Measurements from ENCODE around the gene OR10H5.
"Not testable (repeated sequence)": the region's sequence is repeated elsewhere in the genome, so short reads cannot be mapped to it uniquely, and the experiment has no call there.

Gene OR10H5

GRCh38 chr19:15813916-15814315, 26.5 kb downstream of the OR10H5 start:
- H3K9me3 ChIP-seq (ENCODE audit: control insufficient read depth, insufficient read depth, low read length) = no peaks in the 10 kb centered on the region
- no peak overlapping the region for H3K4me3 ChIP-seq (ENCODE audit: low read depth, low read length)
- no peaks in the 10 kb centered on the region for H3K36me3 ChIP-seq (ENCODE audit: control insufficient read depth, insufficient read depth, low read length)
- H3K27me3 ChIP-seq (ENCODE audit: control insufficient read depth, insufficient read depth, low read length) = peaks cover 17% of the 10 kb centered on the region
- H3K4me1 ChIP-seq (ENCODE audit: control insufficient read depth, insufficient read depth, low read length) = no peaks in the 10 kb centered on the region
- H3K9ac ChIP-seq (ENCODE audit: low read depth, low read length) = no peak overlapping the region

- Histone ChIP-seq H3K36me3 (ENCODE audit: control insufficient read depth, insufficient read depth, low read length) (no peaks in the 10 kb centered on the region), H3K27me3 (ENCODE audit: control insufficient read depth, insufficient read depth, low read length) (peaks cover 17% of the 10 kb centered on the region), H3K4me1 (ENCODE audit: control insufficient read depth, insufficient read depth, low read length) (no peaks in the 10 kb centered on the region), H3K9ac (ENCODE audit: low read depth, low read length) (no peak within 1 kb of the TSS), H3K9me3 (ENCODE audit: control insufficient read depth, insufficient read depth, low read length) (no peaks in the 10 kb centered on the region), H3K4me3 (ENCODE audit: low read depth, low read length) (no peak within 1 kb of the TSS)
These were observed 27.8 kb downstream of the OR10H5 start, which contains the start of gene OR10H1 for GRCh38 chr19:15815306-15815705. Gene OR10H1 (minus strand): TSS chr19:15815664. CDS start chr19:15808037, 7,627 bp downstream.

- no peak overlapping the region for H3K4me3 ChIP-seq (ENCODE audit: low read depth, low read length)
- H3K9ac ChIP-seq (ENCODE audit: low read depth, low read length) = no peak overlapping the region
- H3K9me3 ChIP-seq (ENCODE audit: control insufficient read depth, insufficient read depth, low read length) = no peaks in the 10 kb centered on the region
- H3K4me1 ChIP-seq (ENCODE audit: control insufficient read depth, insufficient read depth, low read length) = no peaks in the 10 kb centered on the region
- H3K36me3 ChIP-seq (ENCODE audit: control insufficient read depth, insufficient read depth, low read length) = no peaks in the 10 kb centered on the region
- H3K27me3 ChIP-seq (ENCODE audit: control insufficient read depth, insufficient read depth, low read length) = no peaks in the 10 kb centered on the region
These were observed 33.2 kb downstream of the OR10H5 start for GRCh38 chr19:15820646-15821045.

- no peak overlapping the region for H3K9ac ChIP-seq (ENCODE audit: low read depth, low read length)
- H3K9me3 ChIP-seq (ENCODE audit: control insufficient read depth, insufficient read depth, low read length) = no peaks in the 10 kb centered on the region
- H3K27me3 ChIP-seq (ENCODE audit: control insufficient read depth, insufficient read depth, low read length) = no peaks in the 10 kb centered on the region
- H3K4me3 ChIP-seq (ENCODE audit: low read depth, low read length) = no peak overlapping the region
- no peaks in the 10 kb centered on the region for H3K36me3 ChIP-seq (ENCODE audit: control insufficient read depth, insufficient read depth, low read length)
- H3K4me1 ChIP-seq (ENCODE audit: control insufficient read depth, insufficient read depth, low read length) = peaks cover 3% of the 10 kb centered on the region
These were observed 38.3 kb downstream of the OR10H5 start for GRCh38 chr19:15825753-15826152.

GRCh38 chr19:15828121-15828610, 40.7 kb downstream of the OR10H5 start:
- no peak overlapping the region for H3K9ac ChIP-seq (ENCODE audit: low read depth, low read length)

GRCh38 chr19:15828611-15829305, 41.3 kb downstream of the OR10H5 start:
- not testable (repeated sequence) for H3K4me1 ChIP-seq (ENCODE audit: control insufficient read depth, insufficient read depth, low read length); H3K9me3 ChIP-seq (ENCODE audit: control insufficient read depth, insufficient read depth, low read length); H3K9ac ChIP-seq (ENCODE audit: low read depth, low read length); H3K27me3 ChIP-seq (ENCODE audit: control insufficient read depth, insufficient read depth, low read length); H3K4me3 ChIP-seq (ENCODE audit: low read depth, low read length); H3K36me3 ChIP-seq (ENCODE audit: control insufficient read depth, insufficient read depth, low read length)

More at GRCh38 chr19:15828121-15828610, 40.7 kb downstream of the OR10H5 start:
- Histone ChIP-seq H3K4me1 (ENCODE audit: control insufficient read depth, insufficient read depth, low read length) (peaks cover 3% of the 10 kb centered on the region), H3K4me3 (ENCODE audit: low read depth, low read length) (no peak overlapping the region), H3K36me3 (ENCODE audit: control insufficient read depth, insufficient read depth, low read length) (no peaks in the 10 kb centered on the region), H3K27me3 (ENCODE audit: control insufficient read depth, insufficient read depth, low read length) (no peaks in the 10 kb centered on the region), H3K9me3 (ENCODE audit: control insufficient read depth, insufficient read depth, low read length) (no peaks in the 10 kb centered on the region)

GRCh38 chr19:15829306-15829698, 41.8 kb downstream of the OR10H5 start:
- Histone ChIP-seq H3K9me3 (ENCODE audit: control insufficient read depth, insufficient read depth, low read length) (no peaks in the 10 kb centered on the region), H3K4me3 (ENCODE audit: low read depth, low read length) (no peak overlapping the region), H3K4me1 (ENCODE audit: control insufficient read depth, insufficient read depth, low read length) (peaks cover 3% of the 10 kb centered on the region), H3K27me3 (ENCODE audit: control insufficient read depth, insufficient read depth, low read length) (no peaks in the 10 kb centered on the region), H3K36me3 (ENCODE audit: control insufficient read depth, insufficient read depth, low read length) (no peaks in the 10 kb centered on the region), H3K9ac (ENCODE audit: low read depth, low read length) (no peak overlapping the region)

GRCh38 chr19:15829786-15830185, 42.3 kb downstream of the OR10H5 start:
- no peak overlapping the region for H3K9ac ChIP-seq (ENCODE audit: low read depth, low read length)
- H3K36me3 ChIP-seq (ENCODE audit: control insufficient read depth, insufficient read depth, low read length) = no peaks in the 10 kb centered on the region
- no peaks in the 10 kb centered on the region for H3K27me3 ChIP-seq (ENCODE audit: control insufficient read depth, insufficient read depth, low read length)
- H3K4me1 ChIP-seq (ENCODE audit: control insufficient read depth, insufficient read depth, low read length) = peaks cover 3% of the 10 kb centered on the region
- no peak overlapping the region for H3K4me3 ChIP-seq (ENCODE audit: low read depth, low read length)
- H3K9me3 ChIP-seq (ENCODE audit: control insufficient read depth, insufficient read depth, low read length) = no peaks in the 10 kb centered on the region

GRCh38 chr19:15831626-15832025, 44.2 kb downstream of the OR10H5 start:
- H3K27me3 ChIP-seq (ENCODE audit: control insufficient read depth, insufficient read depth, low read length) = no peaks in the 10 kb centered on the region
- no peak overlapping the region for H3K4me3 ChIP-seq (ENCODE audit: low read depth, low read length)
- no peaks in the 10 kb centered on the region for H3K36me3 ChIP-seq (ENCODE audit: control insufficient read depth, insufficient read depth, low read length)
- peaks cover 5% of the 10 kb centered on the region for H3K4me1 ChIP-seq (ENCODE audit: control insufficient read depth, insufficient read depth, low read length)
- no peak overlapping the region for H3K9ac ChIP-seq (ENCODE audit: low read depth, low read length)
- H3K9me3 ChIP-seq (ENCODE audit: control insufficient read depth, insufficient read depth, low read length) = no peaks in the 10 kb centered on the region

- H3K9ac ChIP-seq (ENCODE audit: low read depth, low read length); H3K9me3 ChIP-seq (ENCODE audit: control insufficient read depth, insufficient read depth, low read length); H3K4me3 ChIP-seq (ENCODE audit: low read depth, low read length); H3K4me1 ChIP-seq (ENCODE audit: control insufficient read depth, insufficient read depth, low read length); H3K36me3 ChIP-seq (ENCODE audit: control insufficient read depth, insufficient read depth, low read length); H3K27me3 ChIP-seq (ENCODE audit: control insufficient read depth, insufficient read depth, low read length): not testable (repeated sequence)
These were observed 46.8 kb downstream of the OR10H5 start for GRCh38 chr19:15834232-15834631.

GRCh38 chr19:15835565-15836329, 48.3 kb downstream of the OR10H5 start:
- not testable (repeated sequence) for H3K27me3 ChIP-seq (ENCODE audit: control insufficient read depth, insufficient read depth, low read length); H3K36me3 ChIP-seq (ENCODE audit: control insufficient read depth, insufficient read depth, low read length); H3K9me3 ChIP-seq (ENCODE audit: control insufficient read depth, insufficient read depth, low read length); H3K4me1 ChIP-seq (ENCODE audit: control insufficient read depth, insufficient read depth, low read length)
- peak overlapping the region; percentile 73 for H3K4me3 ChIP-seq (ENCODE audit: low read depth, low read length)
- peak overlapping the region; percentile 99 for H3K9ac ChIP-seq (ENCODE audit: low read depth, low read length)
